Esophagus muscularis mucosa (tissue), 3 donors: ENCODE data around the gene RPL18.

Source experiments
- POLR2A ChIP-seq: fragments of 450-650 bp; IDR thresholded peaks from one replicate; pipeline ENCODE4 v1.6.1; 2017; ENCODE audit warnings: antibody characterized with exemption, moderate library complexity, mild to moderate bottlenecking, low read depth
- TF ChIP-seq, protein P1 (sequence below), 3 experiments: fragments of 200-600 bp in 2 of 3; fragments of 450-650 bp in 1 of 3; sonication (generic) in 2 of 3; IDR thresholded peaks; one replicate each; pipeline ENCODE4 v1.5.1; 2017 to 2019; ENCODE audit warnings: antibody characterized with exemption in 3 of 3, mild to moderate bottlenecking in 2 of 3, moderate library complexity in 1 of 3

- TF ChIP-seq, protein P1, sequence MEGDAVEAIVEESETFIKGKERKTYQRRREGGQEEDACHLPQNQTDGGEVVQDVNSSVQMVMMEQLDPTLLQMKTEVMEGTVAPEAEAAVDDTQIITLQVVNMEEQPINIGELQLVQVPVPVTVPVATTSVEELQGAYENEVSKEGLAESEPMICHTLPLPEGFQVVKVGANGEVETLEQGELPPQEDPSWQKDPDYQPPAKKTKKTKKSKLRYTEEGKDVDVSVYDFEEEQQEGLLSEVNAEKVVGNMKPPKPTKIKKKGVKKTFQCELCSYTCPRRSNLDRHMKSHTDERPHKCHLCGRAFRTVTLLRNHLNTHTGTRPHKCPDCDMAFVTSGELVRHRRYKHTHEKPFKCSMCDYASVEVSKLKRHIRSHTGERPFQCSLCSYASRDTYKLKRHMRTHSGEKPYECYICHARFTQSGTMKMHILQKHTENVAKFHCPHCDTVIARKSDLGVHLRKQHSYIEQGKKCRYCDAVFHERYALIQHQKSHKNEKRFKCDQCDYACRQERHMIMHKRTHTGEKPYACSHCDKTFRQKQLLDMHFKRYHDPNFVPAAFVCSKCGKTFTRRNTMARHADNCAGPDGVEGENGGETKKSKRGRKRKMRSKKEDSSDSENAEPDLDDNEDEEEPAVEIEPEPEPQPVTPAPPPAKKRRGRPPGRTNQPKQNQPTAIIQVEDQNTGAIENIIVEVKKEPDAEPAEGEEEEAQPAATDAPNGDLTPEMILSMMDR (IDR thresholded peaks at IDR 0.05): no peak
- no peak for TF ChIP-seq POLR2A
Measured at GRCh38 chr19:48627201-48627864, 8.4 kb upstream of the RPL18 start.
